GM21423 (cell line): ENCODE data around the gene NEURL1.

Experiments used
- ATAC-seq: cut with Tn5 transposase; IDR thresholded peaks from one replicate; pipeline ENCODE4 v1.9.1; 2021; ENCODE audit warnings: mild to moderate bottlenecking, moderate library complexity; ENCODE audit not compliant: unreplicated experiment

Gene NEURL1

GRCh38 chr10:103641326-103641725 lies 147.8 kb downstream of the NEURL1 start:
- no peak for ATAC-seq
